NCI-H146 treated with DMSO at 0.1 percent for 48 hours (cell line): ENCODE results near the gene STEAP2.

ENCODE experiments used
- DNase-seq: peaks from one replicate; lab custom pipeline; 2025; ENCODE audit not compliant: unreplicated experiment; lab: John Stamatoyannopoulos, UW

The STEAP2 gene

DNA sequence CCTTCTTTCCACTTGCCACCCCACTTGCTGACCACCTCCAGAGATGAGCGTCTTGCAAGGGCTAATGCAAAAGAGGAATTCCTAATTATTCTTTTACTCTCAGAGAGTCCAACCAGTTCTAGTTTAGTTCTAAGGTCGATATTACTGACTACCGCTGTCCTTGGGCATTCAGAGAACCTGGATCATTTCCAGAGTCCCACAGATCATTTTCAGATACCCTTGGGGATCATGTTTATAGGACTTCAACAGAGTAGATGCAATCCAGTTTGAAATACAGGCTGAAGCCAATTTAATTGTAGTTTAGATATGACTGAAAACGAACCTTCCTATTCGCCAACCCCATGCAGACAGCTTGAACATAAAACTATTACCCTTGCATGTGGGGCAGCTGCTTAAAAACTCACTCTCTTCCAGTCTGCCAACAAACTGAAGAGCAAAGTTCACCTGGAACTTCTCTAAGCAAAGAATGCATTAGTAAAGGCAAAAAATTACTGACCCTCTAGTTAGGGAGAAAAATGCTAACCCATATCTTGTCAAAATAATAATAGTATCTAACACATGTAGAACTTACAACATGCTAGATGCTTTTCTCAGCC is 55.8 kb downstream of the STEAP2 start:
- DNase-seq, result no peak

DNA sequence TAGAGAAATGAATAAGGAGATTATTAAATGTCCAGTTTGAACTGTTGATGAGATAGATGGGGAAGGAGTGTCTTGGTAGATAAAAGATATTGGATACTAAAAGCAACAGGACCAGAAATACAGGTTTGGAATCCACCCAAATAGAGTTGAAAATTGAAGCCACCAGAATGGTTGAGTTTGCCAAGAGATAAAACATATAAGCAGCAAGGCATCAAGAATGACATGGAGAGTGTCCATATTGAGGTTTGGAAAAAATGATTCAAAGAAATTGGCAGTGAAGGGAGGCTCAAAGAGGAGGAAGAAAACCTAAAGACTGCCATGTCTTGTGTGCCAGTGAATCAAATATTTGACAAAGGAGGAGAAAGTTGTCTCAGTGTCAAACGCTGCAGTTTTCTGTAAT is 57.6 kb downstream of the STEAP2 start:
- DNase-seq, result no peak

DNA sequence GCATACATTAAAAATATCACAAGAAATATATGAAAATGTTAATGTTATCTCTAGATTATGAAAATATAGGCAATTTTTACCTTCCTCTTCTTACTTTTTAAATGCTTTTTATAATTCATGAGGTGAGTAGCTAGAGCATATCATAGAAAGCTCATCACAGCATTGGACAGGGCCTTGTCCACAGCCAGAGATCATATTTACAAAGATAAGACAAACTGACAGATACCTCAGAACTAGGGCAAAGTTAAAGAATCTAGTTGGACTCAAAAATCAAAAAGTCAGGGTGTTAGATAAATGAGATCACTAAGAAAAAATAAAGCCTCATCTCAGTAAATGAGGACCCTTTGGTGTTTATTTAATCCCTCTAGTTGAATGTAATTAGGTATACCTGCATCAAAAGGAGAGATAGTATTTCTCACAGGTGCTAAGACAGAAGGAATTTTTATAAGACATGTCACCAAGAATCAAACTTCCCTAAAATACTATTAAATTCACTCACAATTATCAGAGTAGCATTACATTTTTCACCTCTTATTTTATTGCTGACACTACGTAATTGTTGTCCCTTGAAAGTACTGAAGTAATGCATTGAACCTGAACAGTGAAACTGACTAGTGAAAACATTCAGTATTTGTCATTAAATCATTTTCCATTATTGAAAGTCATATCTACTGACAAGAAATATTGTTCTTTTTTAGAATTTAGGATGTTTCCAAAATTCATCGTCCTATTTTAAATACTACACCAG is 59.1 kb downstream of the STEAP2 start:
- DNase-seq, result no peak

GRCh38 chr7:90271753-90272152 is 60.2 kb downstream of the STEAP2 start:
- no peak for DNase-seq

DNA sequence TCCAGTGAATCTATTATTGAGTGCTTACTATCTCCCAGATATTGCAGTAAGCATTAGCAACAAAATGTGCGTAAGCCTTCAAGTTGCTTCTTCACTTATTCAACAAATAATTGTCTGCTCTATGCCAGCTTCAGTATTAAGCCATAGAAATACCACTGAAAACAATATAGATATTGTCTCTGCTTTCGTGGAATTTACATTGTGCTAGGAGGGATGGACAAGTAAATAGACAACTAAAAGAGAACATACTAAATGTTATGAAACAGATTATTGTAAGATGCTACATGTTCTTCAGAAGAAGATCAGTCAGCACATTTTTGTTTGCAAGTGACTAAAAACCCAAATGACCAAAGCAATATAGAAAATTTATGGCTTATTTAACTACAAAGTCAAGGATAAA is 60.7 kb downstream of the STEAP2 start:
- DNase-seq, result no peak

DNA sequence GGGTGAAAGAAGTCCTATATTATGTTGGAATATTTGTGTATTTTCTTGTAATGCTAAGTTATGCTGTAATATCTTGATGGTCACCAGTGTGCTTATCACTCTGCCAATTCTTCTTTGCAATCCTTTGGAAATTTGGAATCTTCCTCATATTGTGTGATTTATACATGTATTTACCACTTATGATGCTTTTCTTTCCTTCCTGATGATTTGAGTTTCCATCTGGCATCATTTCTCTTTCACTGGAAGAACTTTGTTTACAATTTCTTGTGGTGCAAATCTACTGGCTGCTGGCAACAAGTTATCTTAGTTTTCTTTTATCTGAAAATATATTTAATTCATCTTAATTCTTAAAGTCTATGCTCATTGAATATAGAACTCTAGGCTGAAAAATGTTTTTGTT is 62.6 kb downstream of the STEAP2 start:
- no peak for DNase-seq

- DNase-seq, result no peak
These were observed 64.6 kb downstream of the STEAP2 start for GRCh38 chr7:90276033-90276728.
